ENCODE measurements around the gene TBC1D9.

GRCh38 chr4:140740906-140741670, 15.1 kb downstream of the TBC1D9 start:
- TF ChIP-seq POLR2AphosphoS5 (IDR thresholded peaks at IDR 0.05; ENCODE audit: insufficient read depth in 1 of 2, low read depth in 1 of 2) (no peak), CTCF (IDR thresholded peaks at IDR 0.05) (no peak)
